ENCODE data around the gene PAK5. TPM values are rescaled to one million over a fixed set of nuclear protein-coding genes. Genes with fewer than 3 reads are reported as not detected.

Gene PAK5
- polyA plus RNA-seq, 1 of the 3 experiments (the other 2 are of a cell fraction): 0.03 TPM

DNA sequence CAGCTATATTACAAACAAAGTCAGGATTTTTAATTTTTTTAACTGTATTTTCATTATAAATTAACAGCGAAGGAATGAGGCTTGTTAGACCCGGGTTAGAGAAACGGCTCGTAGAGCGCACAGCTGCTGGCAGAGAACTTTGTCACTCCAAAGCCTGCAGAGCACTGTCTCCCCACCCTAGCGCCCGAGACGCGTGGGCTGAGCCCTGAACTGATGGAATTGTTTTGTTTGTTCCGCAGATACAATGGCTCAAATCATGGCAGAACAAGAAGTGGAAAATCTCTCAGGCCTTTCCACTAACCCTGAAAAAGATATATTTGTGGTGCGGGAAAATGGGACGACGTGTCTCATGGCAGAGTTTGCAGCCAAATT lies 323.7 kb downstream of the PAK5 start:
- Histone ChIP-seq H3K9me2 (no peaks in the 10 kb centered on the region), H3K9ac (no peak overlapping the region), H3K9me3 (no peaks in the 10 kb centered on the region), H2AFZ (ENCODE audit: low read depth) (peak overlapping the region; percentile 76; the same call in 1 of the 2 replicates), H3K27me3 (ENCODE audit: insufficient read depth) (peaks cover 11% of the 10 kb centered on the region; the same call in 1 of the 2 replicates), H3F3A (replicated peaks; ENCODE audit: insufficient read depth) (peaks cover 6% of the 10 kb centered on the region), H4K20me1 (ENCODE audit: insufficient read depth) (no peaks in the 10 kb centered on the region), H3K79me2 (ENCODE audit: insufficient read depth) (no peaks in the 10 kb centered on the region), H3K36me3 (replicated peaks in 1 of 2; ENCODE audit: control insufficient read depth in 1 of 2, insufficient read depth in 2 of 2, low read length in 1 of 2) (no peaks in the 10 kb centered on the region), H3K27ac (ENCODE audit: low read depth in 2 of 2, low read length in 1 of 2) (peak overlapping the region in 1 of 2 experiments; percentile 58; a peak in 2 of 4 replicates), H3K4me2 (peak overlapping the region; percentile 77), H3K4me1 (ENCODE audit: control insufficient read depth in 1 of 2, insufficient read depth in 2 of 2, low read depth in 1 of 2, low read length in 1 of 2) (peaks cover 0 to 19% of the 10 kb centered on the region in 2 experiments; a peak in 3 of 4 replicates), H3K4me3 (ENCODE audit: low read depth in 2 of 2, low read length in 1 of 2) (peak overlapping the region; percentile 54 to 66)
- 34% methylated on average over 13 of the region's 13 CpGs for WGBS (ENCODE audit: low lambda C conversion rate)
- TF ChIP-seq NFIC (IDR thresholded peaks at IDR 0.05; ENCODE audit: borderline replicate concordance): no peak
- no peak for TF ChIP-seq YY1 (IDR thresholded peaks at IDR 0.05; ENCODE audit: low read depth)
- no peak for TF ChIP-seq RCOR1 (IDR thresholded peaks at IDR 0.05; ENCODE audit: low read length)
- TF ChIP-seq, protein P1, sequence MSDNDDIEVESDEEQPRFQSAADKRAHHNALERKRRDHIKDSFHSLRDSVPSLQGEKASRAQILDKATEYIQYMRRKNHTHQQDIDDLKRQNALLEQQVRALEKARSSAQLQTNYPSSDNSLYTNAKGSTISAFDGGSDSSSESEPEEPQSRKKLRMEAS (IDR thresholded peaks at IDR 0.05; ENCODE audit: low read depth): no peak
- TF ChIP-seq NRF1 (IDR thresholded peaks at IDR 0.05; ENCODE audit: low read depth, low read length): no peak
- no peak for TF ChIP-seq RXRA (IDR thresholded peaks at IDR 0.05; ENCODE audit: borderline replicate concordance, low read depth)
- POLR2A ChIA-PET: interaction anchor here (0.6 to 2.8 kb wide), 8 partner anchors 10 to 94 kb away, joined by 3 to 8 read pairs (median 3); no protein-coding TSS in a partner anchor
- CTCF ChIA-PET: interaction anchor here (1.0 to 4.4 kb wide), 8 partner anchors 10 to 107 kb away, joined by 4 to 27 read pairs (median 7); no protein-coding TSS in a partner anchor
- peak; percentile 54 for DNase-seq

DNA sequence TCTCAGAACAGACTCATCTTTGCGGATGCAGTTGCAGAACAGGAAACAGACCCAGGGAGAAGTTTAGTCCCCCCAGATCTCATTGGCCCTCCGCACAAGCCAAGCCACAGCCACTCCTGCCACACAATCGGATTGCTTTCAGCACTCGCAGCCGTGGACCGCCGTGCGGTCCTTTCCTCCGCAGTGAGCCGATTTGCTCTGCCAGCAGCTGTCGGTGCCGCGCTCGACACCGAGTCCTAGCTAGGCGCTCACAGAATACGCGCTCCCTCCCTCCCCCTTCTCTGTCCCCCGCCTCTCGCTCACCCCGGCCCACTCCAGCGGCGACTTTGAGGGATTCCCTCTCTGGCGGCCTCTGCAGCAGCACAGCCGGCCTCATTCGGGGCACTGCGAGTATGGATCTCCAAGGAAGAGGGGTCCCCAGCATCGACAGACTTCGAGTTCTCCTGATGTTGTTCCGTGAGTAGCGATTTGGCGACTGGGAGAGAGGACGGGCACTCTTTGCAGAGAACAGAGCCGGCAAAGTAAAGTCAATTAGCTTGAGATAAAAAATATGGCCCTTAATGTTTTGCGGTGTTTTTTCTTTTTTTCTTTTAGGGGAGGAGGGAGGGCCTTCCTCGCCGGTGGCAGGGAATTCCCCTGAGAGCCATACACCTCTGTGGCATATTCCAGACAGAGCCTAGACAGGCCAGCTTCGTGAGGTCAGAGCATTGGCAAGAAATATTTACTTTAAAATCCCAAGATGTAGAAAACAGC lies 324.2 kb downstream of the PAK5 start, which contains the start of gene LAMP5:
TSS of gene LAMP5 (plus strand) at position 130 of the 753 bp plus-strand sequence. CDS start at position 393, 263 bp downstream.
- 25% methylated on average over 38 of the region's 38 CpGs for WGBS (ENCODE audit: low lambda C conversion rate)
- DNase-seq: peak; percentile 82
- POLR2A ChIA-PET: interaction anchor here (0.7 to 2.8 kb wide), 8 partner anchors 11 to 94 kb away, joined by 3 to 8 read pairs (median 4); no protein-coding TSS in a partner anchor
- H2AFZ ChIP-seq (ENCODE audit: low read depth): peak within 1 kb of the TSS; percentile 76
- H3F3A ChIP-seq (replicated peaks; ENCODE audit: insufficient read depth): peaks cover 6% of the 10 kb centered on the region
- no peaks in the 10 kb centered on the region for H4K20me1 ChIP-seq (ENCODE audit: insufficient read depth)
- no peaks in the 10 kb centered on the region for H3K36me3 ChIP-seq (replicated peaks in 1 of 2; ENCODE audit: control insufficient read depth in 1 of 2, insufficient read depth in 2 of 2, low read length in 1 of 2)
- H3K27me3 ChIP-seq (ENCODE audit: insufficient read depth): peaks cover 11% of the 10 kb centered on the region; the same call in 1 of the 2 replicates
- TF ChIP-seq MXI1 (IDR thresholded peaks at IDR 0.05; ENCODE audit: low read depth, low read length): peak; percentile 32; the same call in 1 of the 2 replicates
- TF ChIP-seq RAD21 (IDR thresholded peaks at IDR 0.05; ENCODE audit: low read length): no peak
- 0 out of 2 replicates have a peak, but pooled peaks have one; percentile 60 for TF ChIP-seq SIN3A (IDR thresholded peaks at IDR 0.05; ENCODE audit: borderline replicate concordance, low read depth, low read length)
- TF ChIP-seq, protein P2, sequence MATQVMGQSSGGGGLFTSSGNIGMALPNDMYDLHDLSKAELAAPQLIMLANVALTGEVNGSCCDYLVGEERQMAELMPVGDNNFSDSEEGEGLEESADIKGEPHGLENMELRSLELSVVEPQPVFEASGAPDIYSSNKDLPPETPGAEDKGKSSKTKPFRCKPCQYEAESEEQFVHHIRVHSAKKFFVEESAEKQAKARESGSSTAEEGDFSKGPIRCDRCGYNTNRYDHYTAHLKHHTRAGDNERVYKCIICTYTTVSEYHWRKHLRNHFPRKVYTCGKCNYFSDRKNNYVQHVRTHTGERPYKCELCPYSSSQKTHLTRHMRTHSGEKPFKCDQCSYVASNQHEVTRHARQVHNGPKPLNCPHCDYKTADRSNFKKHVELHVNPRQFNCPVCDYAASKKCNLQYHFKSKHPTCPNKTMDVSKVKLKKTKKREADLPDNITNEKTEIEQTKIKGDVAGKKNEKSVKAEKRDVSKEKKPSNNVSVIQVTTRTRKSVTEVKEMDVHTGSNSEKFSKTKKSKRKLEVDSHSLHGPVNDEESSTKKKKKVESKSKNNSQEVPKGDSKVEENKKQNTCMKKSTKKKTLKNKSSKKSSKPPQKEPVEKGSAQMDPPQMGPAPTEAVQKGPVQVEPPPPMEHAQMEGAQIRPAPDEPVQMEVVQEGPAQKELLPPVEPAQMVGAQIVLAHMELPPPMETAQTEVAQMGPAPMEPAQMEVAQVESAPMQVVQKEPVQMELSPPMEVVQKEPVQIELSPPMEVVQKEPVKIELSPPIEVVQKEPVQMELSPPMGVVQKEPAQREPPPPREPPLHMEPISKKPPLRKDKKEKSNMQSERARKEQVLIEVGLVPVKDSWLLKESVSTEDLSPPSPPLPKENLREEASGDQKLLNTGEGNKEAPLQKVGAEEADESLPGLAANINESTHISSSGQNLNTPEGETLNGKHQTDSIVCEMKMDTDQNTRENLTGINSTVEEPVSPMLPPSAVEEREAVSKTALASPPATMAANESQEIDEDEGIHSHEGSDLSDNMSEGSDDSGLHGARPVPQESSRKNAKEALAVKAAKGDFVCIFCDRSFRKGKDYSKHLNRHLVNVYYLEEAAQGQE (IDR thresholded peaks at IDR 0.05; ENCODE audit: low read depth, low read length): peak; percentile 96
- no peak for TF ChIP-seq FOXJ3 (CRISPR knock-in tag; IDR thresholded peaks at IDR 0.05)
- peak; percentile 40; the same call in 1 of the 2 replicates for TF ChIP-seq RCOR1 (IDR thresholded peaks at IDR 0.05; ENCODE audit: low read length)
- no peak for TF ChIP-seq NRF1 (IDR thresholded peaks at IDR 0.05; ENCODE audit: low read depth, low read length)
- TF ChIP-seq, protein P3, sequence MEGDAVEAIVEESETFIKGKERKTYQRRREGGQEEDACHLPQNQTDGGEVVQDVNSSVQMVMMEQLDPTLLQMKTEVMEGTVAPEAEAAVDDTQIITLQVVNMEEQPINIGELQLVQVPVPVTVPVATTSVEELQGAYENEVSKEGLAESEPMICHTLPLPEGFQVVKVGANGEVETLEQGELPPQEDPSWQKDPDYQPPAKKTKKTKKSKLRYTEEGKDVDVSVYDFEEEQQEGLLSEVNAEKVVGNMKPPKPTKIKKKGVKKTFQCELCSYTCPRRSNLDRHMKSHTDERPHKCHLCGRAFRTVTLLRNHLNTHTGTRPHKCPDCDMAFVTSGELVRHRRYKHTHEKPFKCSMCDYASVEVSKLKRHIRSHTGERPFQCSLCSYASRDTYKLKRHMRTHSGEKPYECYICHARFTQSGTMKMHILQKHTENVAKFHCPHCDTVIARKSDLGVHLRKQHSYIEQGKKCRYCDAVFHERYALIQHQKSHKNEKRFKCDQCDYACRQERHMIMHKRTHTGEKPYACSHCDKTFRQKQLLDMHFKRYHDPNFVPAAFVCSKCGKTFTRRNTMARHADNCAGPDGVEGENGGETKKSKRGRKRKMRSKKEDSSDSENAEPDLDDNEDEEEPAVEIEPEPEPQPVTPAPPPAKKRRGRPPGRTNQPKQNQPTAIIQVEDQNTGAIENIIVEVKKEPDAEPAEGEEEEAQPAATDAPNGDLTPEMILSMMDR (IDR thresholded peaks at IDR 0.05): no peak
- TF ChIP-seq SMC3 (IDR thresholded peaks at IDR 0.05; ENCODE audit: low read depth, low read length): no peak
- TF ChIP-seq, protein P4, sequence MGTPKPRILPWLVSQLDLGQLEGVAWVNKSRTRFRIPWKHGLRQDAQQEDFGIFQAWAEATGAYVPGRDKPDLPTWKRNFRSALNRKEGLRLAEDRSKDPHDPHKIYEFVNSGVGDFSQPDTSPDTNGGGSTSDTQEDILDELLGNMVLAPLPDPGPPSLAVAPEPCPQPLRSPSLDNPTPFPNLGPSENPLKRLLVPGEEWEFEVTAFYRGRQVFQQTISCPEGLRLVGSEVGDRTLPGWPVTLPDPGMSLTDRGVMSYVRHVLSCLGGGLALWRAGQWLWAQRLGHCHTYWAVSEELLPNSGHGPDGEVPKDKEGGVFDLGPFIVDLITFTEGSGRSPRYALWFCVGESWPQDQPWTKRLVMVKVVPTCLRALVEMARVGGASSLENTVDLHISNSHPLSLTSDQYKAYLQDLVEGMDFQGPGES (IDR thresholded peaks at IDR 0.05; ENCODE audit: low read depth, low read length): no peak
- TF ChIP-seq CHD2 (IDR thresholded peaks at IDR 0.05; ENCODE audit: low read length, partially characterized antibody): no peak
- TF ChIP-seq, protein P1 (IDR thresholded peaks at IDR 0.05; ENCODE audit: low read depth): no peak
- no peaks in the 10 kb centered on the region for H3K9me2 ChIP-seq
- peaks cover 0 to 19% of the 10 kb centered on the region in 2 experiments; a peak in 3 of 4 replicates for H3K4me1 ChIP-seq (ENCODE audit: control insufficient read depth in 1 of 2, insufficient read depth in 2 of 2, low read depth in 1 of 2, low read length in 1 of 2)
- CTCF ChIA-PET: interaction anchor here (1.0 to 4.4 kb wide), 12 partner anchors 9 to 107 kb away, joined by 3 to 27 read pairs (median 6); no protein-coding TSS in a partner anchor
- peak within 1 kb of the TSS; percentile 54 to 66 for H3K4me3 ChIP-seq (ENCODE audit: low read depth in 2 of 2, low read length in 1 of 2)
- peak within 1 kb of the TSS in 1 of 2 experiments; percentile 58; a peak in 2 of 4 replicates for H3K27ac ChIP-seq (ENCODE audit: low read depth in 2 of 2, low read length in 1 of 2)
- H3K9ac ChIP-seq: no peak within 1 kb of the TSS
- H3K79me2 ChIP-seq (ENCODE audit: insufficient read depth): no peaks in the 10 kb centered on the region
- H3K4me2 ChIP-seq: peak within 1 kb of the TSS; percentile 77
- no peaks in the 10 kb centered on the region for H3K9me3 ChIP-seq

All from SK-N-SH (cell line).